NCI-H187 treated with DMSO at 0.1 percent for 48 hours (cell line): ENCODE results near the gene CLIP2.
"Not testable (repeated sequence)": the region's sequence is repeated elsewhere in the genome, so short reads cannot be mapped to it uniquely, and the experiment has no call there.

Experiments used
- DNase-seq: peaks from one replicate; lab custom pipeline; 2025; lab: John Stamatoyannopoulos, UW

Gene CLIP2

GRCh38 chr7:74297516-74298233 lies 8.5 kb downstream of the CLIP2 start:
- no peak for DNase-seq

- DNase-seq = no peak
Measured at GRCh38 chr7:74299401-74299800, 10.2 kb downstream of the CLIP2 start.

DNA sequence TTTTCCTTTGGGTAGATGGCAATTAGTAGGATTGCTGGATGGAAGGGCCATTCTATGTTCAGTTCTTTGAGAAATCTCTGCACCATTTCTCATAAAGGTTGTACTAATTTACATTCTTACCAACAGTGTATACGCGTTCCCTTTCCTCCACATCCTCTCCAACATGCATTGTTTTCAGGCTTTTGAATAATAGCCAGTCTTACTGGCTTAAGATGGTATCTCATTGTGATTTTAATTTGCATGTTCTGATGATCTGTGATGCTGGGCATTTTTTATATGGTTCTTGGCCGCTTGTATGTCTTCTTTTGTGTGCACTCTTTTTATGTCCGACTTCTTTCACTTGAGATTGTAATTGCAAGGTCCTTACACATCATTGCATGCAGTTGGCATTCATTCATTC lies 11.7 kb downstream of the CLIP2 start:
- DNase-seq = no peak

DNA sequence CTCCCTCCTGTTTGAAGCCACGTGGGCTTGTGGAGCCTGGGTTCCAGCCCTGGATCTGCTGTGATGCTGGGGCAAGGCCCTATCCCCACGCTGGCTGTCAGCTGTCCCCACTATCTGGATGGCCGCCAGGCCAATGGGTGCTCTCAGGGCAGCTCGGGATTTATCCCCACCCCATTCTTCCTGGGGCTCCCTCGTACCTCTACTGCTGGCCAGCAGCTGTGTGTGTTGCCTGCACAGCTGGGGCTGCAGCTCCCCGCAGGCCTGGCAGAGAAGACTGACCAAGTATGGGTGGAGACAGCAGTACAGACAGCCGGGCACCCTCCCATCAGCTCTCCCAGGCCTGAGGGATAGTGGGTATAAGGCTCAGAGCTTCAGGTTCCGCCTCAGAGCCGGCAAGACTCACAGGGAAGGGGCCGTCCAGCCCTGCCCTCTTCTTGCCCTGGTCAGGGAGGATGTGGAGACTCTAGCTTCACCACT lies 13.6 kb downstream of the CLIP2 start:
- no peak for DNase-seq

- no peak for DNase-seq
Measured at GRCh38 chr7:74304550-74304949, 15.3 kb downstream of the CLIP2 start.

DNA sequence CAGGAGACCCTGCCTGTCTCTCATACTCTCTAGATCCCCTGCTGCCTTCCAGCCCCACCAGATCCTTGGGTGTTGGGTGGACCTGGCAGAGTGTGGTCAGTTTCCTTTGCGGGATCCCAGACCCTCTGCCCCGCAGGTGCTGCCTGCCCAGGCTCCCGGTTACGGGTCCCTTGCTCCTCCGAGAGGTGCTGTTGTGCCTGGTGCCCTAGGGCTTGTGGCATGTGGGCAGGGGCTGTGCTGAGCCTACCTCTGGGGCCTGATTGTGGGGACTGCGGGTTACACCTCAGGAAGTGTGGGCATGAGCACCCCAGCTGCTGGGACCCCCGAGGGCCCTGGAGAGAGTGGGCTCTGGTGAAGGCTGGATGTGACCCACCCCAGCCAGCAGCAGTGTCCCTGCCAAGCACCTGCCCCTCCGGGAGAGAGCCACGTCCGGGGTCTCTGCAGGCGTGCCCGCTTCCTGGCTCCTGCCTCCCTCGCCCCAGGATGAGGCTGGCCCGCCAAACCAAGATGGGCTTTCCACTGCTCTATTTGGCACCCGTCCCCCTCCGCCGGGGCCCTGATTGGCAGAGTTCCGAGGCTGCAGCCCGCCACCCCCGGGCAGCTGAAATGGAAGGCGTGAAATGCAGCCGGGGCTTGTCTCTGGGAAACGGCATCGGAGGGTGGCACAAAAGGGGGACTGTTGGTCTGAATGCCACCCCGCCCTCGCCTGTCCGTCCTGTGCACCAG lies 17.0 kb downstream of the CLIP2 start:
- DNase-seq = no peak

GRCh38 chr7:74306730-74307469 lies 17.7 kb downstream of the CLIP2 start:
- DNase-seq = no peak

- no peak for DNase-seq
Measured at GRCh38 chr7:74307738-74308505, 18.7 kb downstream of the CLIP2 start.

GRCh38 chr7:74309181-74309580 lies 20.0 kb downstream of the CLIP2 start:
- DNase-seq = no peak

DNA sequence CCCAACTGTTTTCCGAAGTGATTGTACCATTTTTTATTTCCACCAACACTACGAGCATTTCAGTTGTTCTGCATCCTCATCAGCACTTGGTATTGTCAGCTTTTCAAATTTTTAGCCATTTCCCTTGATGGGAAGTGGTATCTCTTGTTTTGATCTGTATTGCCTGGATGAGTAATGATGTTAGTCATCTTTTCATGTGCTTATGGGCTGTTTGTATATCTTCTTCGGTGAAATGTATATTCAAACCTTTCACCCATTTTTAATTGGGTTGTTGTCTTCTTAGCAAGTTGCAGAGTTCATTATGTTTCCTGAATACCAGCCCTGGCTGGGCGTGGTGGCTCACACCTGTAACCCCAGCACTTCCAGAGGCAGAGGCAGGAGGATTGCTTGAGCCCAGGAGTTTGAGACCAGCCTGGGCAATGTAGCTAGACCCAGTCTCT lies 22.1 kb downstream of the CLIP2 start:
- no peak for DNase-seq

- DNase-seq = no peak
Measured at GRCh38 chr7:74312418-74313028, 23.3 kb downstream of the CLIP2 start.

DNA sequence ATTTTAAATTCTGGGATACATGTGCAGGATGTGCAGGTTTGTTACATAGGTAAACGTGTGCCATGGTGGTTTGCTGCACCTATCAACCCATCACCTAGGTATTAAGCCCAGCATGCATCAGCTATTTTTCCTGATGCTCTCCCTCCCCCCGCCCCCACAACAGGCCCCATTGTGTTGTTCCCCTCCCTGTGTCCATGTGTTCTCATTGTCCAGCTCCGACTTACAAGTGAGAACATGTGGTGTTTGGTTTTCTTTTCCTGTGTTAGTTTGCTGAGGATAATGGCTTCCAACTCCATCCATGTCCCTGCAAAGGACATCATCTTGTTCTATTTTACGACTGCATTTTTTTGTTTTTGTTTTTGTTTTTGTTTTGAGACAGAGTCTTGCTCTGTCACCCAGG lies 26.7 kb downstream of the CLIP2 start:
- not testable (repeated sequence) for DNase-seq

GRCh38 chr7:74317146-74317782 lies 28.1 kb downstream of the CLIP2 start:
- no peak for DNase-seq

GRCh38 chr7:74318043-74318442 lies 28.8 kb downstream of the CLIP2 start:
- DNase-seq = no peak

DNA sequence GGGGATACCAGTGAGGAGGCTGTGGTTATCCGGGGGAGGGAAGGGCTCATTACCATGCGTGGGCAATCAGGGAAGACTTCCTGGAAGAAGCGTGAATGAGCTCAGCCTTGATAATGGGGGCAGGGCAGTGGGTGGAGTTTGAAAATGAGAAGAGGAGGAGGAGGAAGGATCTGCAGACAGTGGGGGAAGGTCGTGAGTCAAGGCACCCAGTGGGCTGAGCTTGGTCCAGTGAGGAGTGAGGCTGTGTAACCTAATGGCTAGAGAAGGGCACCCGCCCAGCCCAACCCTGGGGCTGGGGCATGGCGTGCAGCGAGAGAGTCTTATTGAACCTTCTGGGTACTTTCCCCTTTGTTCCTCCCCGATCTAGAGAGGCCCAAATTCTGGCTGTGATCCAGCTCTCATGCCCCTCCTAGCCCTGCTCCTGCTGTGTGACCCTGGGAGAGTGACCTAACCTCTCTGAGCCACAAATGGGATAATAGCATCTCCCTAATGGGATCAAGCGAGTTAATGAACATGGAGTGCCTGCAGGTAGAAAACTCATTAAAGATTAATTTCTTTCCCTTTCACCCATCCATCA lies 31.5 kb downstream of the CLIP2 start:
- no peak for DNase-seq

DNA sequence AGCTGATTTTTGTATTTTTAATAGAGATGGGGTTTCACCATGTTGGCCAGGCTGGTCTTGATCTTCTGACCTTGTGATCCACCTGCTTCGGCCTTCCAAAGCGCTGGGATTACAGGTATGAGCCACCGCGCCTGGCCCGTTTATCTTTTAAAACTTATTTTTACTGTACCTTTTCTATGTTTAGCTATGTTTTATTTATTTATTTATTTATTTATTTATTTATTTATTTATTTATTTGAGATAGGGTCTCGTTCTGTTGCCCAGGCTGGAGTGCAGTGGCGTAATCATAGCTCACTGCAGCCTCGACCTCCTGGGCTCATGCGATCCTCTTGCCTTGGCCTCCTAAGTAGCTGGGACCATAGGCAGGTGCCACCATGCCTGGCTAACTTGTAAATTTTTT lies 33.7 kb downstream of the CLIP2 start:
- not testable (repeated sequence) for DNase-seq

DNA sequence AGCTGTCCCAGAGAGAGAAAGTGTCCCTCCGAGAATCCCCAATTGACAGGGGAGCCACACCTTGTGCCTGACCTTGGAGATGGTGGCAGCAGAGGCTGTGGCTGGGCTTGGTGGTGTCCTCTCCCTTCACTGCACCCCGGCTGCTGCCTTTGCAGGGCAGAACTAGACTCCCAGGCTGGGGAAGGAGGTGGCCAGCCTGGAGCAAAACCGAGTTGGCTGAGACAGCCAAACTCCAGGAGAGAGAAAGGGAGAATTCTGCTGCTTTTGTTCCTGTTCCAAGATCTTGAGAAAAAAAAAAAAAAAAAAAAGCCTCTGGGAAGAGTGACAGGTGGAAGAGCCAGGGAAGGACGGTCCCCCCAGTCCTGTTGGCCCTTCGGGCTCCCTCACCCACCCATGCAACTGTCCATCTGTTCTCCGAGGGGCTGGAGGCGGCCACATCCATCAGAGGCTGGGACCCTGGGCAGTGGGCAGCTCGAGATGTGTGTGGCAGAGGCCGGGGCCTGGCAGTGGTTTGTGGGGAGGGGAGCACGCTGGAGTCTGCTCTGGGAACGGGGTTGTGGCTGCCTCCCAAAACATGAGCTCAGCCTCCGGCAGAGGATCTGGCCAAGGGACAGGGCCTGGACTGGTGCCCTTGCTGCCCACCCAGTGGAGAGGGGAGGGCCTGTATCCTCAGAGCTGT lies 35.5 kb downstream of the CLIP2 start:
- no peak for DNase-seq

DNA sequence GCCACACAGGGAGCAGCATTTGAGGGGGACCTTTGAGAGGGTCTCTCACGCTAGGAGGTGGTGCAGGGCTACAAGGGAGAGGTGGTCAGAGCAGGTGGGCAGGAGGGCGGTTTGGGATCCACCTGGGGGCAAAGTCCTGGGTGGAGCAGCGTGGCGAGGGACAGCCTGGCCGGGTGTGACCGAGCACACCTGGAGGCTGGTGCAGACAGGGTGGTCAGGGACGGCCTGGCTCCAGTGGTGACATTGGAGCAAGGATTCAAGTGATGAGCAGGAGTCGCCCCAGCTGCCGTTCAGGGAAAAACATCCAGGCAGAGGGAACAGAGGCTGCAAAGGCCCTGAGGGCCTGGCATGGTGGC lies 36.0 kb downstream of the CLIP2 start:
- DNase-seq = no peak

DNA sequence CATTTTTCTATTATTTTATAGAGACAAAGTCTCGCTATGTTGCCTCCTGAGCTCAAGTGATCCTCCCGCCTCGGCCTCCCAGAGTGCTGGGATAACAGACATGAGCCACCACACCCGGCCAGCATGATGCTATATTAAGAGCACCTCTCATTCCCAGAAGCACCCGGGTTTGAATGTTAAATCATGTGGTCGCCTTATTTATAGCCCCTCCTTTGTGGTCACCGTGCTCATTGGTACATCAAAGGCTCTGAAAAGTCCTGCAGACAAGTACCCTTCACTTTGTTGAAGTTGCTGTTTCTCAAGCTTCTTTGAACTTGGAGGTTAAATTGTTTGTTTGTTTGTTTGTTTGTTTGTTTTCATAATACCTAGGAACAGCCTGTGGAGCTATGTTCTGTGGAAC lies 40.0 kb downstream of the CLIP2 start:
- DNase-seq = no peak
